ENCODE data around the gene LRRC8A. TPM values are rescaled to one million over a fixed set of nuclear protein-coding genes. Genes with fewer than 3 reads are reported as not detected.

LRRC8A gene
- total and polyA plus RNA-seq, 2 of the 4 experiments (the other 2 are of a cell fraction): 42.8 to 60.9 TPM

DNA sequence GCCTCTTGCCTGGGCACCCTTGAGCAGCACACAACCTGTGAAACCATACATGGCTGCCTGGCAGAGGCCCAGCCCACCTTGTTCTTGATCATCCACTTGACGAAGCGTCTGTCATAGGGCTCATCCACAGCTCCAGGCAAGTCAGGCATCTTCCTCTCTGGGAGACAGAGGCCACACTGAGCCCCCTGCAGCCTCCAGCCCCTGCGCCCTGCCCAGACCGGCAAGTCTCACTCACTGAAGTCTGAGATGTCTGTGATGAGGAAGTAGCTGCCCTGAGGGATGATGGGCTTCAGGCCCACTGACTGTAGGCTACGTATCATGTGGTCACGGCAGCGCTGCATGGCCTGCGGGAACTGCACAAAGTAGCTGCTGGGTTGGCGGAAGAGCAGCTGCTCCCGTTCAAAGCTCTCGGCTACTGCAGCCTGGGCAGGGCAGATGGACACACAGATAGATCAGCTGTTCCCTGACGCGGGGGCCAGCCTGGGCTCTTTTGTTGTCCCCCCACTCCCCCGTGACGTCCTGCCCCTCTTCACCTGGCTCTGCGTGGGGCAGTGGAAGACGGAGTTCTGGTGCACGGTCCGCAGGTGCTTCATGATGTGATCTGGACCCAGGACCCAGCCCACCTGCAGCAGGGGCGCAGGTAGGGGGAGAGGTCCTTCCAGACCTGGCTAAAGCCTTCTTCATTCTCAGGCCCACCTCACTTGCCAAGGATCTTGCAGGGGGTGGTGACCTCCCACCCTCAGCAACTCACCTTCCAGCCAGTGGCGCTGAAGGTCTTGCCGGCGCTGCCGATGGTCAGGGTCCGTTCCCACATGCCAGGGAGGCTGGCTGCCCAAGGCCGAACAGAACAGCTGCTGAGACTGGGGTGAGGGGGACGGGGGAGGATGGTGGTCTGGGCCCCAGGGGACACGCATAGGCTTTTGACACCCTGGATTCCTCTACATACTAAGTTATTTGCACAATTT is 46.4 kb upstream of the LRRC8A start:
- H3K27me3 ChIP-seq (ENCODE audit: control insufficient read depth, insufficient read depth, low read length): no peaks in the 10 kb centered on the region
- no peak overlapping the region for H3K9ac ChIP-seq (ENCODE audit: low read depth, low read length)
- no peak overlapping the region for H3K14ac ChIP-seq (replicated peaks; ENCODE audit: low read depth, low read length)
- no peak for ATAC-seq (ENCODE audit: low read depth)
- no peaks in the 10 kb centered on the region for H3K4me1 ChIP-seq (ENCODE audit: control insufficient read depth, insufficient read depth, low read length)
- 99% methylated on average over 9 of the region's 28 CpGs; no CpG with 5 or more reads in 1 of the 2 experiments for WGBS, 2 experiments (ENCODE audit: extremely low coverage in 2 of 2, insufficient read length in 1 of 2)
- no peak overlapping the region for H2AK9ac ChIP-seq (replicated peaks; ENCODE audit: low read depth, low read length, poor library complexity)
- no peak overlapping the region for H3K4ac ChIP-seq (ENCODE audit: low read depth, low read length)
- H3K27ac ChIP-seq (ENCODE audit: insufficient read depth, low read length): no peak overlapping the region
- in situ Hi-C loops (cut with MboI; ENCODE audit: low sequenced_read_pairs) (no loop called here), intact Hi-C loops (cut with micrococcal nuclease) (no loop called here), dilution Hi-C loops (cut with HindIII; ENCODE audit: low sequenced_read_pairs, unreplicated experiment) (no loop called here)
- no peaks in the 10 kb centered on the region for H3K9me3 ChIP-seq (ENCODE audit: control insufficient read depth, insufficient read depth, low read length)
- H2AFZ ChIP-seq (replicated peaks; ENCODE audit: low read length, poor library complexity): no peak overlapping the region
- no peak overlapping the region for H2AK5ac ChIP-seq (ENCODE audit: low read depth, low read length)
- no peak overlapping the region for H2BK5ac ChIP-seq (ENCODE audit: low read depth, low read length, poor library complexity, severe bottlenecking)
- H4K5ac ChIP-seq (ENCODE audit: low read depth, low read length): no peak overlapping the region
- H3K4me3 ChIP-seq (ENCODE audit: insufficient read depth, low read depth, low read length): no peak overlapping the region
- H4K20me1 ChIP-seq (ENCODE audit: insufficient read depth, low read length): no peaks in the 10 kb centered on the region
- no peak for DNase-seq
- H3K18ac ChIP-seq (ENCODE audit: low read depth, low read length): no peak overlapping the region
- no peak overlapping the region for H4K8ac ChIP-seq (ENCODE audit: low read depth in 2 of 2, low read length in 2 of 2)
- BruUV-seq (replicated peaks): no TSS peak
- no peak overlapping the region for H3K23ac ChIP-seq (ENCODE audit: low read depth, low read length)
- H3K4me2 ChIP-seq (ENCODE audit: low read depth, low read length): no peak overlapping the region
- H2BK20ac ChIP-seq (ENCODE audit: low read depth, low read length): no peak overlapping the region
- POLR2A ChIA-PET (ENCODE audit: unreplicated experiment): no interaction called here
- H4K91ac ChIP-seq (ENCODE audit: insufficient read depth, low read depth, low read length): no peak overlapping the region
- no peak overlapping the region for H3K56ac ChIP-seq (ENCODE audit: extremely low read depth, insufficient read depth, low read length)
- CTCF ChIA-PET: no interaction called here
- peaks cover 5% of the 10 kb centered on the region; the same call in 1 of the 2 replicates for H3K36me3 ChIP-seq (ENCODE audit: control insufficient read depth, insufficient read depth, low read length)
- H3K9me1 ChIP-seq (ENCODE audit: insufficient read depth, low read length): 0 out of 2 replicates have a peak, but pooled peaks cover 6% of the 10 kb centered on the region
- H3K79me1 ChIP-seq (ENCODE audit: low read depth in 1 of 2, low read length in 2 of 2): no peaks in the 10 kb centered on the region
- no peak overlapping the region for H2BK120ac ChIP-seq (ENCODE audit: low read depth, low read length)
- no peak overlapping the region for H2BK15ac ChIP-seq (ENCODE audit: low read depth, low read length)
- TF ChIP-seq NFE2L2 (IDR thresholded peaks at IDR 0.05; ENCODE audit: low read depth, low read length) (no peak), ELK1 (IDR thresholded peaks at IDR 0.05; ENCODE audit: borderline replicate concordance, low read depth, low read length) (no peak), MXI1 (IDR thresholded peaks at IDR 0.05; ENCODE audit: borderline replicate concordance, low read depth, low read length) (no peak), MAFK (IDR thresholded peaks at IDR 0.05; ENCODE audit: low read depth, low read length) (no peak), MAZ (IDR thresholded peaks at IDR 0.05; ENCODE audit: borderline replicate concordance, low read depth, low read length) (no peak), POLR2A (IDR thresholded peaks at IDR 0.05; ENCODE audit: low read depth, low read length) (no peak), BHLHE40 (IDR thresholded peaks at IDR 0.05; ENCODE audit: low read depth, low read length) (no peak), CHD1 (IDR thresholded peaks at IDR 0.05; ENCODE audit: low read depth, low read length) (no peak), SMC3 (IDR thresholded peaks at IDR 0.05; ENCODE audit: low read depth, low read length) (no peak), RCOR1 (IDR thresholded peaks at IDR 0.05; ENCODE audit: insufficient replicate concordance, low read length) (no peak), FOS (IDR thresholded peaks at IDR 0.05; ENCODE audit: low read depth, low read length) (no peak), CEBPB (IDR thresholded peaks at IDR 0.05; ENCODE audit: low read depth, low read length) (no peak)
- TF ChIP-seq, protein P1, sequence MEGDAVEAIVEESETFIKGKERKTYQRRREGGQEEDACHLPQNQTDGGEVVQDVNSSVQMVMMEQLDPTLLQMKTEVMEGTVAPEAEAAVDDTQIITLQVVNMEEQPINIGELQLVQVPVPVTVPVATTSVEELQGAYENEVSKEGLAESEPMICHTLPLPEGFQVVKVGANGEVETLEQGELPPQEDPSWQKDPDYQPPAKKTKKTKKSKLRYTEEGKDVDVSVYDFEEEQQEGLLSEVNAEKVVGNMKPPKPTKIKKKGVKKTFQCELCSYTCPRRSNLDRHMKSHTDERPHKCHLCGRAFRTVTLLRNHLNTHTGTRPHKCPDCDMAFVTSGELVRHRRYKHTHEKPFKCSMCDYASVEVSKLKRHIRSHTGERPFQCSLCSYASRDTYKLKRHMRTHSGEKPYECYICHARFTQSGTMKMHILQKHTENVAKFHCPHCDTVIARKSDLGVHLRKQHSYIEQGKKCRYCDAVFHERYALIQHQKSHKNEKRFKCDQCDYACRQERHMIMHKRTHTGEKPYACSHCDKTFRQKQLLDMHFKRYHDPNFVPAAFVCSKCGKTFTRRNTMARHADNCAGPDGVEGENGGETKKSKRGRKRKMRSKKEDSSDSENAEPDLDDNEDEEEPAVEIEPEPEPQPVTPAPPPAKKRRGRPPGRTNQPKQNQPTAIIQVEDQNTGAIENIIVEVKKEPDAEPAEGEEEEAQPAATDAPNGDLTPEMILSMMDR (conservative IDR thresholded peaks at IDR 0.05; ENCODE audit: low read depth, low read length): no peak
- TF ChIP-seq, protein P2, sequence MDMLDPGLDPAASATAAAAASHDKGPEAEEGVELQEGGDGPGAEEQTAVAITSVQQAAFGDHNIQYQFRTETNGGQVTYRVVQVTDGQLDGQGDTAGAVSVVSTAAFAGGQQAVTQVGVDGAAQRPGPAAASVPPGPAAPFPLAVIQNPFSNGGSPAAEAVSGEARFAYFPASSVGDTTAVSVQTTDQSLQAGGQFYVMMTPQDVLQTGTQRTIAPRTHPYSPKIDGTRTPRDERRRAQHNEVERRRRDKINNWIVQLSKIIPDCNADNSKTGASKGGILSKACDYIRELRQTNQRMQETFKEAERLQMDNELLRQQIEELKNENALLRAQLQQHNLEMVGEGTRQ (IDR thresholded peaks at IDR 0.05; ENCODE audit: low read depth, low read length): no peak
